ENCODE measurements around the gene MEF2C. TPM values are rescaled to one million over a fixed set of nuclear protein-coding genes. Genes with fewer than 3 reads are reported as not detected.

MEF2C gene
- total and polyA plus RNA-seq, 2 experiments from 2014 or later, result 3.2 to 3.4 TPM

DNA sequence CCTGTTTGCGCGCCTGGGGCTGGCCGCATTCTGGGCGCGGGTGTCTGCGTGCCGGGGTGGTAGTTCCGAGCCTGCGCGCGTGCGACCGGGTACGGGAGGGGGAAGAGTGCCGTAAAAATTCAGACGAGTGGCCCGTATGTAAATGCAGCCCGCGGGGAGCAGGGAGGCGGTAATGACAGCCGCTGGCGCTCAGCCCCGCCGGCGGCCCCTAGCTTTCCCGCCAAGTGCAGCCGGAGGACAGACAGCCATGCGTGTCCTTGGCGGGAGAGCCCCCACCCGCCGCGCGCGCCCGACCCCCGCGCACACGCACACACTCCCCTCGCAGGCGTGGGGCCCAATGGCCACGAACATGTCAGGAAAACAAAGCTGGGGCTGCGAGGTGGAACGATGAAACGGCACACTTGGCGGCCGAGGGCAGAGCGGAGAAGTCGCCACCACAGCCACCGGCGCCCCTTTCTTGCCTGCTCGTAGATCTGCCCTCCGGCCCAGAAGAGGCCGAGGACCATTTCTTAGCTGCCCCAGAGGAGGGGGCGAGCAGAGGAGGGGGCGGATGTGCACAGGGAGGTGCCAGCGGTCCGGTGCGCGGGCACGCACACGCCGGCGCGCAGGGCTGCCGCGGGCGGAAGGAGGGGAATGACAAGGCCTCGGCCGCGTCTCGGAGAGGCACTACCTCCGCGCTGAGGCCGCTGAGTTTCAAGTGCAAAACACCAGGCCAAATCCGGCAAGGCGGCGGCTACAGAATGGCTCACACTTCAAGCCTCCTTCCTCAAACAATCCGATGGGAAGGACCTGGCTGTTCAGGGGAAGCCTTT, 208.4 kb downstream of the MEF2C start:
- H3K79me2 ChIP-seq (ENCODE audit: insufficient read depth), result no peaks in the 10 kb centered on the region
- H3K9me2 ChIP-seq (ENCODE audit: insufficient read depth), result no peaks in the 10 kb centered on the region
- H3K27ac ChIP-seq, result no peak overlapping the region
- H3K4me2 ChIP-seq (ENCODE audit: unreplicated experiment), result peak overlapping the region; percentile 79
- H3K9me3 ChIP-seq (ENCODE audit: low read depth), result no peaks in the 10 kb centered on the region
- H3K36me3 ChIP-seq (ENCODE audit: low read depth), result no peaks in the 10 kb centered on the region
- no peaks in the 10 kb centered on the region for H4K20me1 ChIP-seq (ENCODE audit: insufficient read depth)
- DNase-seq, result peak; percentile 55
- peaks cover 96% of the 10 kb centered on the region for H3K27me3 ChIP-seq (replicated peaks; ENCODE audit: insufficient read depth)
- H3K9ac ChIP-seq, result no peak overlapping the region
- peak overlapping the region; percentile 78 for H2AFZ ChIP-seq
- 2 to 3% methylated on average over 66 to 76 of the region's 78 CpGs for WGBS, 2 experiments (ENCODE audit: low coverage in 1 of 2, low lambda C conversion rate in 2 of 2, missing lambda C conversion rate in 2 of 2)
- in situ Hi-C loops (cut with MboI), result loop anchor here (25.0 kb wide), 1 partner anchor 537 kb away; no protein-coding TSS in a partner anchor
- peak; percentile 44 for TF ChIP-seq EZH2 (IDR thresholded peaks at IDR 0.05; ENCODE audit: insufficient read depth, poor library complexity, severe bottlenecking)
- TF ChIP-seq EZH2phosphoT487 (IDR thresholded peaks at IDR 0.05; ENCODE audit: insufficient read depth, low read depth), result no peak
- peak overlapping the region; percentile 65 for H3K4me3 ChIP-seq
- H3F3A ChIP-seq (ENCODE audit: insufficient read depth), result no peaks in the 10 kb centered on the region
- H3K4me1 ChIP-seq (ENCODE audit: insufficient read depth), result no peaks in the 10 kb centered on the region

DNA sequence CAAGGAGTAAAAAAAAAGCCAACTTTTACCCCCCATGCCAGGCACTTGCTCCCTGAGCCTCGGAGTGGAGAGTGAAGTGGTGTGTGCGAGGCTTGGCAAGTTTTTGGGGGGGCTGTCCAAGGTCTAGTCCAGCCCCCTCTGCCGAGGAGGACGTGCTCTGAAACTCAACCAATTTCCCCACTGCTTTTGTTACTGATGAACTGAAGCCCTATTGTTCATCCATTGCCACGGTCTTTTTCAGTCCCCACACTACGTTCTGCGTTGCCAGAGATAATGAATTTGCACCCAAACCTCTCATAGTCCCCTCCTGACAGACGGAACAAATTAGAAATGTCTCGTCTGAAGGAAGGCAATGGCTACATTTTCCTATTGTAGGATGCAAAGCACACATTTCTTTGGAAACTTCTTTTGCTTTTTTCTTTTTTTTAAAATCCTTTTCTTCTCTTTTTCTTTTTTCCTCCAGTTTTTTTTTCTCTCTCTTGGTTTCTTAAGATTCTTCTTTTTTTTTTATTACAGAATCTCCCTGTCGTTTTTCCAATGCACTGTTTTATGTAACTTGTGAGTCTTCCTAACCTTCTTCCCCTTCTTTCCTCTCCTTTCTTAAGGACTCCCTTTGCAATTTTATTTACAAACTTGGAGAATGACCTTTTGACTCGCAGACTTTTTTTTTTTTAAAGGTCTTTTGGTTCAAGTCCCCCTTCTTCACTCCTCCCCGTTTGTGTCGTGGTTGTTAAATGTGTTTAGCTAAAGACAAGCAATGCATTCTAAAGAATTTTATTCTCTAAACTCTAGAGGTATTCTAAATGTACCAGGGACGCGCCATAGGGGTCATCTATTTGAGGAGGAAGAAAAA, 209.5 kb downstream of the MEF2C start:
- Histone ChIP-seq H4K20me1 (ENCODE audit: insufficient read depth) (no peaks in the 10 kb centered on the region), H3K27me3 (replicated peaks; ENCODE audit: insufficient read depth) (peaks cover 96% of the 10 kb centered on the region), H3F3A (ENCODE audit: insufficient read depth) (no peaks in the 10 kb centered on the region), H3K79me2 (ENCODE audit: insufficient read depth) (no peaks in the 10 kb centered on the region), H3K9me2 (ENCODE audit: insufficient read depth) (no peaks in the 10 kb centered on the region), H3K27ac (no peak overlapping the region), H3K9ac (no peak overlapping the region), H3K4me1 (ENCODE audit: insufficient read depth) (no peaks in the 10 kb centered on the region), H3K9me3 (ENCODE audit: low read depth) (no peaks in the 10 kb centered on the region), H3K4me3 (no peak overlapping the region), H3K36me3 (ENCODE audit: low read depth) (no peaks in the 10 kb centered on the region), H2AFZ (no peak overlapping the region), H3K4me2 (ENCODE audit: unreplicated experiment) (no peak overlapping the region)
- TF ChIP-seq EZH2 (IDR thresholded peaks at IDR 0.05; ENCODE audit: insufficient read depth, poor library complexity, severe bottlenecking) (peak; percentile 57), EZH2phosphoT487 (IDR thresholded peaks at IDR 0.05; ENCODE audit: insufficient read depth, low read depth) (no peak)
- 18 to 19% methylated on average over 15 of the region's 15 CpGs for WGBS, 2 experiments (ENCODE audit: low coverage in 1 of 2, low lambda C conversion rate in 2 of 2, missing lambda C conversion rate in 2 of 2)
- in situ Hi-C loops (cut with MboI), result no loop called here
- DNase-seq, result no peak

DNA sequence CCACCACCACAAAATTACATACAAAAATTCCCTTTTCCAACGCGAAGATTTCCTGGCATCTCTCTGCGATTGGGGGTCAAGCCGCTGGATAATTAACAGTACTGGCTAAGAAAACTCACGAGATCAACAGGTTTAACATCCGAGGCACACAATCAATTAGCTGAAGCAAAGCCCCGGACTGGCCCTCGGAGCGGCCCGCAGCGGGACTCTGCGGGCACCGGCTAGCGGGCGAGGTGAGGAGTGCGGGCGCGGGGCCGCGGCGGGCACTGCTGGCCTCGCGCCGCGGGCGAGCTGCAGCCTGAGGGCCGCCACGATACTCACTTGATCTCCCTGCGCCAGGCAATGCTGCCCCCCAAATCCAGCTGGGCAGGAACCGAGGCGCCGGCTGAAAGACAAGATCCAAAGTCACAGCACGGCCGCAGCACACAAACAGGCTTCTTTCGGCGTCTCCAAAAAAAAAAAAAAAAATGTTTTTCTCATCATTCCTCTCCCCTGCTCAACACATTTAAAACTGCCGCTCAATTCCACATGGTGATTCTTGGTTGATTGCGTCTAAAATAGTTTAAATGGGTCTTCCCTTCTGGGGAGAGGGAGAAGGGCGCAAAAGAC, 210.2 kb downstream of the MEF2C start:
- no peaks in the 10 kb centered on the region for H3K4me1 ChIP-seq (ENCODE audit: insufficient read depth)
- H3K4me3 ChIP-seq, result no peak overlapping the region
- H3K36me3 ChIP-seq (ENCODE audit: low read depth), result no peaks in the 10 kb centered on the region
- in situ Hi-C loops (cut with MboI), result no loop called here
- H3K27me3 ChIP-seq (replicated peaks; ENCODE audit: insufficient read depth), result peaks cover 98% of the 10 kb centered on the region
- no peaks in the 10 kb centered on the region for H3K79me2 ChIP-seq (ENCODE audit: insufficient read depth)
- H3F3A ChIP-seq (ENCODE audit: insufficient read depth), result no peaks in the 10 kb centered on the region
- no peaks in the 10 kb centered on the region for H3K9me2 ChIP-seq (ENCODE audit: insufficient read depth)
- no peak for TF ChIP-seq EZH2 (IDR thresholded peaks at IDR 0.05; ENCODE audit: insufficient read depth, poor library complexity, severe bottlenecking)
- TF ChIP-seq EZH2phosphoT487 (IDR thresholded peaks at IDR 0.05; ENCODE audit: insufficient read depth, low read depth), result no peak
- H3K9me3 ChIP-seq (ENCODE audit: low read depth), result no peaks in the 10 kb centered on the region
- 24 to 25% methylated on average over 20 to 39 of the region's 39 CpGs for WGBS, 2 experiments (ENCODE audit: low coverage in 1 of 2, low lambda C conversion rate in 2 of 2, missing lambda C conversion rate in 2 of 2)
- no peak overlapping the region for H3K27ac ChIP-seq
- no peak for DNase-seq
- H2AFZ ChIP-seq, result no peak overlapping the region
- H3K4me2 ChIP-seq (ENCODE audit: unreplicated experiment), result no peak overlapping the region
- no peak overlapping the region for H3K9ac ChIP-seq
- H4K20me1 ChIP-seq (ENCODE audit: insufficient read depth), result no peaks in the 10 kb centered on the region

All from GM23248 (cell line).